Skeletal muscle satellite cell (primary cell): ENCODE results near the gene FN1.
A peak's percentile ranks its signal among the peaks of the same experiment; 100 is the strongest.
"Not testable (repeated sequence)": the region's sequence is repeated elsewhere in the genome, so short reads cannot be mapped to it uniquely, and the experiment has no call there.

ENCODE experiments used
- H3K27me3 ChIP-seq: 2 replicates; pipeline ENCODE4 v1.7.0; 2013; ENCODE audit warnings: low read length; ENCODE audit not compliant: control insufficient read depth, insufficient read depth
- H3K36me3 ChIP-seq: 2 replicates; pipeline ENCODE4 v1.7.0; 2013; ENCODE audit warnings: mild to moderate bottlenecking, control low read depth, low read length; ENCODE audit not compliant: insufficient read depth
- H3K4me1 ChIP-seq: 2 replicates; pipeline ENCODE4 v1.7.0; 2013; ENCODE audit warnings: low read length; ENCODE audit not compliant: control insufficient read depth, insufficient read depth
- H3K4me2 ChIP-seq: 2 replicates; pipeline ENCODE4 v1.7.0; 2013; ENCODE audit warnings: mild to moderate bottlenecking, low read length
- H3K4me3 ChIP-seq: 2 replicates; pipeline ENCODE4 v1.7.0; 2013; ENCODE audit warnings: low read length
- H3K9ac ChIP-seq: 2 replicates; pipeline ENCODE4 v1.7.0; 2013; ENCODE audit warnings: mild to moderate bottlenecking, low read depth, low read length, moderate library complexity
- H3K9me3 ChIP-seq: replicated peaks from 2 replicates; pipeline ENCODE4 v1.7.0; 2013; ENCODE audit warnings: mild to moderate bottlenecking, control low read depth, low read length

FN1 gene

DNA sequence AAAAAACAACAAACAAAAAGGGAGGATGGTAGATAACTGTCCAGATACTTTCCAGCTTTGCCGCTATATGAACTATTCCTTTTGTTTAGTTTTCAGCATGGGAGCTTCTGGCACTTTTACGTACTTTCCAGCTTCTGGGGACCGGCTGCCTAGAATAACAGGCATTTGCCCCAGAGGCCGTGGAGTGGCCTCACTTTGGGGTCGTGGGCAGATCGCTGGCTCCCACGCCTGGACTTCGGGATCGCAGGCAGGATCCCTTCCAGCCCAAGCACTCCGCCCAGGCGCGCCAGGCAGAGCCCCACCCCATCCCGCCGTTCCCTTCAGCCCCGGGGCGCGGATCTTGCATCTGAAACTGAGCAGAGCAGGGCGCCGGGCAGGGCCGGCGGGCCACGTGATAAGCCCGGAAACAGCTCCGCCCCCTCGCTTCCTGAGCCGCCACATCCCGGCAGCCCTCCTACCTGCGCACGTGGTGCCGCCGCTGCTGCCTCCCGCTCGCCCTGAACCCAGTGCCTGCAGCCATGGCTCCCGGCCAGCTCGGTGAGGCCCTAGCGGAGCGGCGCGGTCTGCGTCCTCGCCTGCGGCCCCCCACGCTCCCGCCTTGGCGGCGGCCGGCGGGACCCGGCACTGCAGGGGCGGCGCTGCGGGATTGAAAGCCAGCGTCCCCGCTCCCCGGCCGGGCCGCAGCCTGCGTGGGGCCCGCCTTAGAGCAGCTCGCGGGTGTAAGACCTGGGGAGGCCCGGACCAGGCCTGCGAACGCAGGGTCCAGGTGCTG, 124.1 kb downstream of the FN1 start, which contains the start of gene ATIC:
Gene ATIC, plus strand, starts transcription at position 435 of the 772 bp plus-strand sequence. Its CDS starts 84 bp downstream, at position 519.
- peaks cover 25% of the 10 kb centered on the region for H3K36me3 ChIP-seq
- peak within 1 kb of the TSS; percentile 90 for H3K9ac ChIP-seq
- H3K4me2 ChIP-seq: peak within 1 kb of the TSS; percentile 84
- peak within 1 kb of the TSS; percentile 78 for H3K4me3 ChIP-seq
- H3K4me1 ChIP-seq: peaks cover 20% of the 10 kb centered on the region
- no peaks in the 10 kb centered on the region for H3K9me3 ChIP-seq
- no peaks in the 10 kb centered on the region for H3K27me3 ChIP-seq

DNA sequence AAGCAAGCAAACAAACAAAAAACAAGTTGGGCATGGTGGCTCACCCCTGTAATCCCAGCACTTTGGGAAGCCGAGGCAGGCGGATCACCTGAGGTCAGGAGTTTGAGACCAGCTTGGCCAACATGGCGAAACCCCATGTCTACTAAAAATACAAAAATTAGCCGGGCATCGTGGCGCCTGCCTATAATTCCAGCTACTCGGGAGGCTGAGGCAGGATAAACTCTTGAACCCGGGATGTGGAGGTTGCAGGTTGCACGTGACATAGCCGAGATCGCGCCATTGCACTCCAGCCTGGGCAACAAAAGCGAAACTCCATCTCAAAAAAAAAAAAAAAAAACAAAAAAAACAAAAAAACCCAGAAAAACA, 124.6 kb downstream of the FN1 start:
- Histone ChIP-seq H3K36me3 (peaks cover 24% of the 10 kb centered on the region), H3K4me2 (peak overlapping the region; percentile 84), H3K4me1 (peaks cover 20% of the 10 kb centered on the region), H3K4me3 (peak overlapping the region; percentile 78), H3K9ac (peak overlapping the region; percentile 90)
- H3K9me3 ChIP-seq, H3K27me3 ChIP-seq: not testable (repeated sequence)
